ENCODE measurements around the gene RNF207.

DNA sequence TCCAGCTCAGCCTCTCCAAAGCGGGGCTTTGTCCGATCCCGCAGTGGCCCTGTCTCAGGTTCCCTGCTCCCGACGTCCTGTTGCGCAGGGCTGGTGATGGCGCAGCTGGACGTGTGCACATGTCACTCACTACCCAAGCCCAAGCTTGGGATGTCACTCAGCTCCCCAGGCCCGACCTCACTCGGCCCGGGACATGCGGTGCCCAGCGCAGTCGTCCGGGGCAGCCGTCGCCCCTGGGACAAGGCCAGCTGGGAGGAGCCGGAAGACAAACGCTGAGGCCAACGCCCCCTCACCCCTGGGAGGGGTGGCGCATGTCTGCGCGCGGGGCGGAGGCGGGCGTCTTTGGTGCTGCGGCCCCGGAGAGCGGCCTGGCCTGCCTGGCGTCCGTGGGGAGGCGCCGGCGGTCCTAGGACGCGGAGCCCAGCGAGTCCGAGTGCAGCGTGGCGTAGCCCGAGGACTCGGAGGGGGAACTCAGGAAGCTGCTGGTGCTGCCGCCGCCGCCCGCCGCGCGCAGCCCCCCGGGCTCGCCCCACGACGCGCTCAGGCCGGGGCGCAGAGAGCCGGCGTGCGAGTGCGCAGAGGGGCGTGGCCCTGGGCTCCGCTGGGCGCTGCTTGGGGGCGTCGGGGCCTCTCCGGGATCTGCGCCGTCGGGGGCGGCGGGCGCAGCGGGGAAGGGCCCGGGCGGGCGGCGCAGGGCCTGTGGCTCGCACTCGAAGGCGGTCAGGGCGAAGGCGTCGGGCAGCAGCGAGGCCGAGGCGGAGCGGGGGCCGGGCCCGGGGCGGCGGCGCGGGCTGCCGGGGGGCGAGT is 43.2 kb downstream of the RNF207 start:
- no peak for TF ChIP-seq POLR2AphosphoS5 (IDR thresholded peaks at IDR 0.05)
- TF ChIP-seq, protein P1, sequence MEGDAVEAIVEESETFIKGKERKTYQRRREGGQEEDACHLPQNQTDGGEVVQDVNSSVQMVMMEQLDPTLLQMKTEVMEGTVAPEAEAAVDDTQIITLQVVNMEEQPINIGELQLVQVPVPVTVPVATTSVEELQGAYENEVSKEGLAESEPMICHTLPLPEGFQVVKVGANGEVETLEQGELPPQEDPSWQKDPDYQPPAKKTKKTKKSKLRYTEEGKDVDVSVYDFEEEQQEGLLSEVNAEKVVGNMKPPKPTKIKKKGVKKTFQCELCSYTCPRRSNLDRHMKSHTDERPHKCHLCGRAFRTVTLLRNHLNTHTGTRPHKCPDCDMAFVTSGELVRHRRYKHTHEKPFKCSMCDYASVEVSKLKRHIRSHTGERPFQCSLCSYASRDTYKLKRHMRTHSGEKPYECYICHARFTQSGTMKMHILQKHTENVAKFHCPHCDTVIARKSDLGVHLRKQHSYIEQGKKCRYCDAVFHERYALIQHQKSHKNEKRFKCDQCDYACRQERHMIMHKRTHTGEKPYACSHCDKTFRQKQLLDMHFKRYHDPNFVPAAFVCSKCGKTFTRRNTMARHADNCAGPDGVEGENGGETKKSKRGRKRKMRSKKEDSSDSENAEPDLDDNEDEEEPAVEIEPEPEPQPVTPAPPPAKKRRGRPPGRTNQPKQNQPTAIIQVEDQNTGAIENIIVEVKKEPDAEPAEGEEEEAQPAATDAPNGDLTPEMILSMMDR (IDR thresholded peaks at IDR 0.05): no peak
- no peak for TF ChIP-seq POLR2A (IDR thresholded peaks at IDR 0.05; ENCODE audit: low read depth)
- no peak for TF ChIP-seq EP300 (IDR thresholded peaks at IDR 0.05)

Measured in esophagus muscularis mucosa (tissue), 4 donors.